GM23338 (cell line): Measurements from ENCODE around the gene ANXA7. TPM values are rescaled to one million over a fixed set of nuclear protein-coding genes. Genes with fewer than 3 reads are reported as not detected.

Experiments used
- ATAC-seq: fragments of 200-7000 bp; cut with Tn5 transposase; 3 replicates; pipeline ENCODE4 v1.9.1; 2020
- DNase-seq: peaks from one replicate; pipeline ENCODE4 v3.0.0-alpha.2; 2015; ENCODE audit warnings: low spot score
- H2AFZ ChIP-seq: fragments of 200-600 bp; sonication (generic); 2 replicates; pipeline ENCODE4 v1.8.0; 2016; ENCODE audit warnings: antibody characterized with exemption, mild to moderate bottlenecking, moderate library complexity
- H3F3A ChIP-seq: fragments of 200-600 bp; sonication (generic); replicated peaks from 2 replicates; pipeline ENCODE4 v1.8.0; 2017; ENCODE audit warnings: antibody characterized with exemption, mixed run types, low read depth
- H3K27ac ChIP-seq: fragments of 200-600 bp; sonication (generic); 2 replicates; pipeline ENCODE4 v1.6.1; 2016; ENCODE audit warnings: low read depth
- H3K27me3 ChIP-seq: fragments of 200-600 bp; sonication (generic); 2 replicates; pipeline ENCODE4 v1.8.0; 2016; ENCODE audit warnings: mild to moderate bottlenecking, mixed run types, moderate library complexity; ENCODE audit not compliant: insufficient read depth
- H3K36me3 ChIP-seq: fragments of 200-600 bp; sonication (generic); 2 replicates; pipeline ENCODE4 v1.8.0; 2016; ENCODE audit warnings: mild to moderate bottlenecking; ENCODE audit not compliant: insufficient read depth
- H3K4me1 ChIP-seq: fragments of 200-600 bp; sonication (generic); 2 replicates; pipeline ENCODE4 v1.8.0; 2016; ENCODE audit warnings: mild to moderate bottlenecking, moderate library complexity; ENCODE audit not compliant: insufficient read depth
- H3K4me2 ChIP-seq: fragments of 200-600 bp; sonication (generic); 2 replicates; pipeline ENCODE4 v1.7.1; 2017; ENCODE audit warnings: mixed run types
- H3K4me3 ChIP-seq: fragments of 200-600 bp; sonication (generic); 2 replicates; pipeline ENCODE4 v1.6.1; 2016; ENCODE audit warnings: mixed run types
- H3K79me2 ChIP-seq: fragments of 200-600 bp; sonication (generic); replicated peaks from 2 replicates; pipeline ENCODE4 v1.8.0; 2017; ENCODE audit warnings: mild to moderate bottlenecking; ENCODE audit not compliant: insufficient read depth
- H3K9me2 ChIP-seq: fragments of 200-600 bp; sonication (generic); 2 replicates; pipeline ENCODE4 v1.8.0; 2017; ENCODE audit not compliant: insufficient read depth
- H4K20me1 ChIP-seq: fragments of 200-600 bp; sonication (generic); replicated peaks from 2 replicates; pipeline ENCODE4 v1.8.0; 2017; ENCODE audit warnings: mild to moderate bottlenecking; ENCODE audit not compliant: insufficient read depth
- H3K27ac Mint-ChIP-seq: 2 replicates; pipeline ENCODE4 v1.8.0; 2020; ENCODE audit warnings: inconsistent platforms, mild to moderate bottlenecking, moderate library complexity, mixed read lengths
- H3K27me3 Mint-ChIP-seq: 3 replicates; pipeline ENCODE4 v1.8.0; 2022; ENCODE audit warnings: low read depth, mild to moderate bottlenecking, moderate library complexity, mixed read lengths, inconsistent platforms; ENCODE audit not compliant: insufficient read depth, poor library complexity
- H3K36me3 Mint-ChIP-seq: 3 replicates; pipeline ENCODE4 v1.8.0; 2021; ENCODE audit warnings: low read depth, mild to moderate bottlenecking, inconsistent platforms, moderate library complexity, mixed read lengths
- H3K4me1 Mint-ChIP-seq: 3 replicates; pipeline ENCODE4 v1.8.0; 2020; ENCODE audit warnings: mild to moderate bottlenecking, inconsistent platforms, mixed read lengths
- H3K4me3 Mint-ChIP-seq: 3 replicates; pipeline ENCODE4 v1.8.0; 2021; ENCODE audit warnings: moderate library complexity, mild to moderate bottlenecking, inconsistent platforms, mixed read lengths
- H3K9me3 Mint-ChIP-seq: 3 replicates; pipeline ENCODE4 v1.8.0; 2020; ENCODE audit warnings: moderate library complexity, mild to moderate bottlenecking, inconsistent platforms, mixed read lengths
- CREB1 ChIP-seq: fragments of 250-450 bp; sonication (Bioruptor Pico); IDR thresholded peaks from 2 replicates; pipeline ENCODE4 v1.5.0; 2020; ENCODE audit warnings: low read depth, mild to moderate bottlenecking, moderate library complexity
- CTCF ChIP-seq, 2 experiments: fragments of 200-600 bp in 1 of 2; sonication (generic) in 1 of 2; conservative IDR thresholded peaks; 2 replicates each; pipeline versions ENCODE4 v1.5.1 to v1.6.1; 2016 to 2017; ENCODE audit warnings: antibody characterized with exemption in 2 of 2, low read depth in 2 of 2, mild to moderate bottlenecking in 2 of 2, moderate library complexity in 1 of 2
- ETS1 ChIP-seq: IDR thresholded peaks from 2 replicates; pipeline ENCODE4 v1.6.1; 2016; ENCODE audit warnings: antibody characterized with exemption
- EZH2 ChIP-seq: fragments of 200-600 bp; sonication (generic); IDR thresholded peaks from one replicate; pipeline ENCODE4 v1.8.0; 2017; ENCODE audit warnings: antibody characterized with exemption, mild to moderate bottlenecking, low read depth; ENCODE audit not compliant: unreplicated experiment
- EZH2phosphoT487 ChIP-seq: fragments of 200-600 bp; sonication (generic); IDR thresholded peaks from one replicate; pipeline ENCODE4 v1.8.1; 2018; ENCODE audit warnings: antibody characterized with exemption; ENCODE audit not compliant: unreplicated experiment
- JUNB ChIP-seq: IDR thresholded peaks from one replicate; pipeline ENCODE4 v1.6.1; 2016; ENCODE audit warnings: antibody characterized with exemption; ENCODE audit not compliant: unreplicated experiment
- NANOG ChIP-seq: IDR thresholded peaks from 2 replicates; pipeline ENCODE4 v1.6.1; 2016; ENCODE audit warnings: antibody characterized with exemption, borderline replicate concordance
- POLR2AphosphoS5 ChIP-seq: IDR thresholded peaks from 2 replicates; pipeline ENCODE4 v1.6.1; 2016; ENCODE audit warnings: antibody characterized with exemption, low read depth
- REST ChIP-seq: IDR thresholded peaks from one replicate; pipeline ENCODE4 v1.6.1; 2018; ENCODE audit warnings: antibody characterized with exemption; ENCODE audit not compliant: unreplicated experiment
- STAT1 ChIP-seq: IDR thresholded peaks from one replicate; pipeline ENCODE4 v1.6.1; 2016; ENCODE audit warnings: antibody characterized with exemption; ENCODE audit not compliant: unreplicated experiment
- ZNF114 ChIP-seq: fragments of 250-450 bp; sonication (Bioruptor Pico); IDR thresholded peaks from 2 replicates; pipeline ENCODE4 v1.5.0; 2020; ENCODE audit warnings: mild to moderate bottlenecking, moderate library complexity
- ZNF331 ChIP-seq: fragments of 250-450 bp; sonication (Bioruptor Pico); IDR thresholded peaks from 2 replicates; pipeline ENCODE4 v1.5.0; 2020; ENCODE audit warnings: low read depth, mild to moderate bottlenecking, moderate library complexity
- ZNF462 ChIP-seq: fragments of 250-450 bp; sonication (Bioruptor Pico); IDR thresholded peaks from 2 replicates; pipeline ENCODE4 v1.5.0; 2020; ENCODE audit warnings: mild to moderate bottlenecking, moderate library complexity
- polyA plus RNA-seq: library from polyadenylated mRNA; unstranded; fragments of >200 nt; fragmentation: Nextera tagmentation; extraction: Ambion mirVana; gene quantifications from 2 replicates; pipeline ENCODE4 v1.2.1, GENCODE V29; 2016
- total RNA-seq: library from RNA; depleted of rRNA; stranded (reverse); fragments of >200 nt; shearing (Covaris generic); gene quantifications from 2 replicates; pipeline ENCODE4 v1.2.3, GENCODE V29; 2014

Gene ANXA7
- total and polyA plus RNA-seq, 2 experiments from 2014 or later, result 63.7 to 80.1 TPM

GRCh38 chr10:73399063-73399462 lies 14.8 kb downstream of the ANXA7 start:
- Histone ChIP-seq H3K9me2 (no peaks in the 10 kb centered on the region), H2AFZ (no peak overlapping the region), H4K20me1 (peaks cover 11% of the 10 kb centered on the region), H3K4me3 (no peak overlapping the region), H3K4me1 (no peaks in the 10 kb centered on the region), H3K79me2 (peaks cover 41% of the 10 kb centered on the region), H3K27ac (no peak overlapping the region), H3K36me3 (peaks cover 19% of the 10 kb centered on the region; the same call in 1 of the 2 replicates), H3F3A (no peaks in the 10 kb centered on the region), H3K27me3 (no peaks in the 10 kb centered on the region), H3K4me2 (no peak overlapping the region)
- Mint-ChIP-seq H3K27me3 (peaks cover 5% of the 10 kb centered on the region), H3K36me3 (peaks cover 31% of the 10 kb centered on the region), H3K9me3 (no peaks in the 10 kb centered on the region), H3K4me3 (no peak overlapping the region), H3K4me1 (no peaks in the 10 kb centered on the region; the same call in 2 of the 3 replicates), H3K27ac (no peak overlapping the region)
- DNase-seq (no peak), ATAC-seq (no peak)
- TF ChIP-seq NANOG, result no peak
- TF ChIP-seq ZNF331, result no peak
- no peak for TF ChIP-seq ZNF114 (CRISPR knock-in tag)
- TF ChIP-seq CTCF (conservative IDR thresholded peaks at IDR 0.05; ENCODE audit: low read depth in 2 of 2), result no peak
- no peak for TF ChIP-seq ZNF462 (CRISPR knock-in tag)
- no peak for TF ChIP-seq JUNB
- TF ChIP-seq ETS1, result no peak
- TF ChIP-seq STAT1, result no peak
- no peak for TF ChIP-seq REST
- no peak for TF ChIP-seq CREB1
- no peak for TF ChIP-seq EZH2phosphoT487
- no peak for TF ChIP-seq EZH2
- TF ChIP-seq POLR2AphosphoS5, result no peak
